HEK293 (cell line): ENCODE measurements around the gene DZIP1L.

Source experiments
- CTCF ChIA-PET: fragments of 350-600 bp; formaldehyde crosslinking; extraction: SDS; loops from one replicate; lab custom pipeline; 2021; ENCODE audit warnings: antibody characterized with exemption; lab: Yijun Ruan, JAX
- POLR2A ChIA-PET: fragments of 300-600 bp; formaldehyde crosslinking; extraction: SDS; loops from one replicate; lab custom pipeline; 2020; ENCODE audit warnings: antibody characterized with exemption, inconsistent platforms; lab: Yijun Ruan, JAX
- H3K27ac ChIP-seq: fragments of 200-500 bp; sonication (Bioruptor generic); 2 replicates; pipeline ENCODE4 v1.5.1; 2014; ENCODE audit warnings: low read depth, low read length, control low read depth, inconsistent platforms; ENCODE audit errors: extremely low read depth
- H3K36me3 ChIP-seq, 2 experiments: fragments of 200-500 bp in 1 of 2; sonication (Bioruptor generic) in 1 of 2; 1 replicate in 1 of 2; 2 replicates in 1 of 2; pipeline ENCODE4 v1.5.1; 2014 to 2017; ENCODE audit warnings: inconsistent platforms in 2 of 2, low read length in 2 of 2; ENCODE audit not compliant: control insufficient read depth in 2 of 2, insufficient read depth in 1 of 2
- H3K4me1 ChIP-seq: fragments of 200-500 bp; sonication (Bioruptor generic); 2 replicates; pipeline ENCODE4 v1.5.1; 2014; ENCODE audit warnings: mild to moderate bottlenecking, low read length, inconsistent platforms; ENCODE audit not compliant: control insufficient read depth, insufficient read depth
- H3K4me3 ChIP-seq: 2 replicates; pipeline ENCODE4 v1.5.1; 2011; ENCODE audit warnings: low read depth, mild to moderate bottlenecking, control low read depth, low read length, moderate library complexity
- H3K9me3 ChIP-seq: fragments of 200-500 bp; sonication (Bioruptor generic); 2 replicates; pipeline ENCODE4 v1.5.1; 2014; ENCODE audit warnings: low read depth, low read length, inconsistent platforms; ENCODE audit not compliant: control insufficient read depth, insufficient read depth
- GLIS1 ChIP-seq: fragments of 450-650 bp; formaldehyde crosslinking; IDR thresholded peaks from 2 replicates; pipeline ENCODE4 v1.5.1; 2016; ENCODE audit warnings: missing biosample characterization, missing genetic modification characterization
- REST ChIP-seq: fragments of 450-650 bp; formaldehyde crosslinking; IDR thresholded peaks from 2 replicates; pipeline ENCODE4 v1.5.1; 2016; ENCODE audit warnings: missing biosample characterization, missing genetic modification characterization
- ZBTB17 ChIP-seq: fragments of 450-650 bp; formaldehyde crosslinking; IDR thresholded peaks from 2 replicates; pipeline ENCODE4 v1.5.1; 2016; ENCODE audit warnings: missing biosample characterization, missing genetic modification characterization
- ZNF155 ChIP-seq: fragments of 450-650 bp; formaldehyde crosslinking; IDR thresholded peaks from 2 replicates; pipeline ENCODE4 v1.5.1; 2016; ENCODE audit warnings: missing biosample characterization, missing genetic modification characterization
- ZNF19 ChIP-seq: fragments of 450-650 bp; formaldehyde crosslinking; IDR thresholded peaks from 2 replicates; pipeline ENCODE4; 2016; ENCODE audit warnings: missing biosample characterization, missing genetic modification characterization, low read depth
- ZNF239 ChIP-seq: fragments of 450-650 bp; formaldehyde crosslinking; IDR thresholded peaks from 2 replicates; pipeline ENCODE4 v1.5.1; 2016; ENCODE audit warnings: missing biosample characterization, missing genetic modification characterization
- ZNF292 ChIP-seq: fragments of 450-650 bp; formaldehyde crosslinking; IDR thresholded peaks from 2 replicates; pipeline ENCODE4 v1.5.1; 2016; ENCODE audit warnings: low read depth, missing biosample characterization, missing genetic modification characterization, borderline replicate concordance
- ZNF501 ChIP-seq: fragments of 450-650 bp; formaldehyde crosslinking; IDR thresholded peaks from 2 replicates; pipeline ENCODE4 v1.5.1; 2016; ENCODE audit warnings: missing biosample characterization, missing genetic modification characterization
- ZNF549 ChIP-seq: fragments of 450-650 bp; IDR thresholded peaks from 2 replicates; pipeline ENCODE4 v1.5.1; 2018; ENCODE audit warnings: missing biosample characterization, missing genetic modification characterization, mild to moderate bottlenecking, inconsistent platforms, moderate library complexity
- ZNF639 ChIP-seq: fragments of 450-650 bp; formaldehyde crosslinking; IDR thresholded peaks from 2 replicates; pipeline ENCODE4 v1.5.1; 2016; ENCODE audit warnings: missing biosample characterization, missing genetic modification characterization
- ZNF664 ChIP-seq: fragments of 450-650 bp; formaldehyde crosslinking; IDR thresholded peaks from 2 replicates; pipeline ENCODE4 v1.5.1; 2016; ENCODE audit warnings: missing biosample characterization, missing genetic modification characterization
- ZNF670 ChIP-seq: fragments of 450-650 bp; formaldehyde crosslinking; IDR thresholded peaks from 2 replicates; pipeline ENCODE4 v1.5.1; 2016; ENCODE audit warnings: missing biosample characterization, missing genetic modification characterization, low read depth
- ZNF792 ChIP-seq: fragments of 450-650 bp; formaldehyde crosslinking; IDR thresholded peaks from 2 replicates; pipeline ENCODE4 v1.5.1; 2016; ENCODE audit warnings: missing biosample characterization, missing genetic modification characterization
- ZSCAN16 ChIP-seq: fragments of 450-650 bp; formaldehyde crosslinking; IDR thresholded peaks from 2 replicates; pipeline ENCODE4 v1.5.1; 2016; ENCODE audit warnings: missing biosample characterization, missing genetic modification characterization
- TF ChIP-seq, protein P1 (sequence below): fragments of 450-650 bp; formaldehyde crosslinking; IDR thresholded peaks from 2 replicates; pipeline ENCODE4 v1.5.1; 2017; ENCODE audit warnings: missing biosample characterization, missing genetic modification characterization
- TF ChIP-seq, protein P2 (sequence below): fragments of 450-650 bp; formaldehyde crosslinking; IDR thresholded peaks from 2 replicates; pipeline ENCODE4 v1.5.1; 2016; ENCODE audit warnings: missing biosample characterization, missing genetic modification characterization

Gene DZIP1L

GRCh38 chr3:138084196-138084595 is 31.2 kb downstream of the DZIP1L start:
- CTCF ChIA-PET, result interaction anchor here (0.8 kb wide), 1 partner anchor 15 kb away, joined by 3 read pairs; no protein-coding TSS in a partner anchor
- Histone ChIP-seq H3K4me1 (0 out of 2 replicates have a peak, but pooled peaks cover 8% of the 10 kb centered on the region), H3K36me3 (peaks cover 0 to 75% of the 10 kb centered on the region in 2 experiments; a peak in 1 of 3 replicates), H3K4me3 (no peak overlapping the region), H3K27ac (no peak overlapping the region), H3K9me3 (no peaks in the 10 kb centered on the region)
- POLR2A ChIA-PET, result no interaction called here
- TF ChIP-seq ZNF792 (no peak), ZNF664 (tag by site-specific recombination) (no peak), ZSCAN16 (tag by site-specific recombination) (no peak), GLIS1 (tag by site-specific recombination) (no peak)

DNA sequence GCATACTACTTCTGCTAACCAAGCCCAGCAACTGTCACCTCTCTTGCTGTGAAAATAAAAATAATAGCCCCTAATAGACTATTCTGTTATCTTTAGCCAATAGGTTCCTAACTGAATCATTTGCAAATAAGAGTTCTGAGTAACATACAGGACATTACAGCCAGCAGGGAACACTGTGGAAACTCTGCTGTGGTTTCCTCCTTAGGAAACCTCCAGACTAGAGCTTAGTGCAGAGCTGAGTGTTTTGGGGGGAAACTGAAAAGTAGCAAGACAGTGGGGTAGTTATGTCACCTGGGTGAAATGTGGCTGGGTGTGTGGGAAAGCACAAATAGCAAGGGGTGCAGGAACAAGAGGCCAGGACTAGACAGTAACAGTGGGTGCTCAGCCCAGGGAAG is 32.4 kb downstream of the DZIP1L start:
- H3K36me3 ChIP-seq, result peaks cover 0 to 75% of the 10 kb centered on the region in 2 experiments; a peak in 1 of 3 replicates
- TF ChIP-seq ZNF670 (tag by site-specific recombination) (no peak), ZNF639 (tag by site-specific recombination) (no peak), ZNF292 (tag by site-specific recombination) (no peak), ZNF549 (tag by site-specific recombination) (no peak), ZNF155 (tag by site-specific recombination) (no peak), ZNF501 (tag by site-specific recombination) (no peak), ZNF239 (no peak), REST (tag by site-specific recombination) (no peak), ZNF19 (tag by site-specific recombination) (no peak), ZBTB17 (tag by site-specific recombination) (no peak)
- TF ChIP-seq, protein P1, sequence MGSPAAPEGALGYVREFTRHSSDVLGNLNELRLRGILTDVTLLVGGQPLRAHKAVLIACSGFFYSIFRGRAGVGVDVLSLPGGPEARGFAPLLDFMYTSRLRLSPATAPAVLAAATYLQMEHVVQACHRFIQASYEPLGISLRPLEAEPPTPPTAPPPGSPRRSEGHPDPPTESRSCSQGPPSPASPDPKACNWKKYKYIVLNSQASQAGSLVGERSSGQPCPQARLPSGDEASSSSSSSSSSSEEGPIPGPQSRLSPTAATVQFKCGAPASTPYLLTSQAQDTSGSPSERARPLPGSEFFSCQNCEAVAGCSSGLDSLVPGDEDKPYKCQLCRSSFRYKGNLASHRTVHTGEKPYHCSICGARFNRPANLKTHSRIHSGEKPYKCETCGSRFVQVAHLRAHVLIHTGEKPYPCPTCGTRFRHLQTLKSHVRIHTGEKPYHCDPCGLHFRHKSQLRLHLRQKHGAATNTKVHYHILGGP (tag by site-specific recombination), result no peak
- TF ChIP-seq, protein P2, sequence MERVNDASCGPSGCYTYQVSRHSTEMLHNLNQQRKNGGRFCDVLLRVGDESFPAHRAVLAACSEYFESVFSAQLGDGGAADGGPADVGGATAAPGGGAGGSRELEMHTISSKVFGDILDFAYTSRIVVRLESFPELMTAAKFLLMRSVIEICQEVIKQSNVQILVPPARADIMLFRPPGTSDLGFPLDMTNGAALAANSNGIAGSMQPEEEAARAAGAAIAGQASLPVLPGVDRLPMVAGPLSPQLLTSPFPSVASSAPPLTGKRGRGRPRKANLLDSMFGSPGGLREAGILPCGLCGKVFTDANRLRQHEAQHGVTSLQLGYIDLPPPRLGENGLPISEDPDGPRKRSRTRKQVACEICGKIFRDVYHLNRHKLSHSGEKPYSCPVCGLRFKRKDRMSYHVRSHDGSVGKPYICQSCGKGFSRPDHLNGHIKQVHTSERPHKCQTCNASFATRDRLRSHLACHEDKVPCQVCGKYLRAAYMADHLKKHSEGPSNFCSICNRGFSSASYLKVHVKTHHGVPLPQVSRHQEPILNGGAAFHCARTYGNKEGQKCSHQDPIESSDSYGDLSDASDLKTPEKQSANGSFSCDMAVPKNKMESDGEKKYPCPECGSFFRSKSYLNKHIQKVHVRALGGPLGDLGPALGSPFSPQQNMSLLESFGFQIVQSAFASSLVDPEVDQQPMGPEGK (tag by site-specific recombination), result no peak
- H3K4me3 ChIP-seq, result no peak overlapping the region
- POLR2A ChIA-PET, result interaction anchor here (0.6 to 1.6 kb wide), 2 partner anchors 30 to 32 kb away, joined by 5 to 10 read pairs; partner anchors contain the start of gene DZIP1L
- 0 out of 2 replicates have a peak overlapping the region, but pooled peaks have one; percentile 20 for H3K27ac ChIP-seq
- H3K4me1 ChIP-seq, result 0 out of 2 replicates have a peak, but pooled peaks cover 8% of the 10 kb centered on the region
- no peaks in the 10 kb centered on the region for H3K9me3 ChIP-seq
- CTCF ChIA-PET, result interaction anchor here (0.5 to 2.2 kb wide), 6 partner anchors 12 to 95 kb away, joined by 3 to 16 read pairs (median 4); no protein-coding TSS in a partner anchor
